Inflammatory macrophage (primary cell): ENCODE results near the gene PYROXD2.

ENCODE experiments used
- DNase-seq, 2 donors: peaks; one replicate each; pipeline ENCODE4 v3.0.0-alpha.2; 2020 to 2022
- total RNA-seq, 18 experiments: gene quantifications; one replicate each; lab custom pipeline; 2026; ENCODE audit warnings: mixed read lengths in 6 of 18, inconsistent platforms in 2 of 18; lab: John Stamatoyannopoulos, UW

PYROXD2 gene
- 0.06 to 0.48 (median 0.25) reads per million in 18 experiments for total RNA-seq

DNA sequence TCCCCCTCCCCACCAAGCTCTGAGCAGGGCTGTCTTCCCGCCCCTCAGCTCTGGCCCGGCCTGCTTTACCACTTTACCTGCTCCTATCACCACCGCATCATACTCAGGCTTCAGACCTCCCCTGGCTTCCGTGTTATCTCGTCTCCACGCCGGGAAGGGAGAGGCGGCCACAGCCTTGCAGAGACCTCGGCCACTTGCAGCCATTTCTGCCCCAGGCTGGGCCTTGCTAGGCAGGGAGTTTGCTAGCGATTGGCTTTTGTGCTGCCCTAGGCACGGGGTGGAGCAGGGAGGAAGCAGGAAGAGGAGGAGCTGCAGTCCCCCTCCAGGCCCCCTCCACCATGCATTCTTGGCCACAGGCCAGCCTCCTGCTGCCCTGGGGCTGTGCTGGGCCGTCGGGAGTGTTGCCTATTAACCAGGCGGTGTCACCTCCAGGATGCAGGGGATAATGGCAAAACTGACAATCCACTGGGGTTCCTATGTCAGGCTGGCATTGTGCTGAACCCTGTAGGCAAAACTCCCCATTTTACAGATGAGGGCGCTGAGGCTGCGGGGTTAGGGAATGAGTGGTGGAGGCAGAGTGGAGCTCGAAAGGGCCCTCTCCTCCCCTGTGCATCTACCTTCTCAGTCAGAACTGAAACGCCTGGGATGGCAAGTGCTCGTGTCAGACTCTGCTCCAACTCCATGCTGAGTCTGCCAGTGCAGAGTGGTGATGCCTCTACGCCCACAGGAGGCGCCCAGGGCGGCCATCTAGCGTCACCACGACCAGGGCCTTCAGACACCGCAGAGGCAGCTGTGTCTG lies at the start of gene PYROXD2:
PYROXD2 (minus strand) TSS at position 251 of the 799 bp plus-strand sequence; CDS start at position 204, 47 bp downstream.
- DNase-seq = no peak

DNA sequence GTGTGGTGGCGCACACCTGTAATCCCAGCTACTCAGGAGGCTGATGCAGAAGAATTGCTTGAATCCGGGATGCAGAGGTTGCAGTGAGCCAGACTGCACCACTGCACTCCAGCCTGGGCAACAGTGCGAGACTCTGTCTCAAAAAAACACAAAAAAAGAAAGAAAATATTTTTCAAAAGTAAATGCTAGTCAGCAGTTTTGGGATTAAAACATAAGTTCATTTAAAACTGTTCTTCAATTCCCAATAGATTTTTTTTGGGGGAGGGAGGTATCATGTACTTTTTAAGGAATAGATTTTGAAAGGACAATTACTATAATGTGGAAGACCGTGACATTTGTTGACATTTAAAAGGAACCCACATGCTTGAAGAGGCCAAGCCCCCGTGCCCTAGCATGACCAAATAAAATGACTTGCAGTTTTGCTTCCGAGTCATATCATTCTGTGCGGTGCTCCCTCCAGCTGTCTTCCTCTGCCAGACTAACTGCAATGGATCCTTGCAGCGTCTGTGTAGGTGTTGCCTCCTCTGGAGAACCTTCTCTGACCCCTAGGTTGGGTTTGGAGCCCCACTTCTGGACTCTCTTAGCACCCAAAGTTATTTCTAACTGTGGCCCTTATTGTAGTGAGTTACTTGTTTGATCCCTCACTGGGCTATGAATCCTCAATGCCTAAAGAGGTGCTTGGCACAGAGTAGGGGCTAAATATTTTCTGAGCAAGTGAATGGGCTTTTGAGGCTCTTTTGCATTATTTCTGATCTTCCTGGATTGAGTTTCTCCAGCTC lies 49.2 kb upstream of the PYROXD2 start:
- peak; percentile 24 to 59 for DNase-seq

DNA sequence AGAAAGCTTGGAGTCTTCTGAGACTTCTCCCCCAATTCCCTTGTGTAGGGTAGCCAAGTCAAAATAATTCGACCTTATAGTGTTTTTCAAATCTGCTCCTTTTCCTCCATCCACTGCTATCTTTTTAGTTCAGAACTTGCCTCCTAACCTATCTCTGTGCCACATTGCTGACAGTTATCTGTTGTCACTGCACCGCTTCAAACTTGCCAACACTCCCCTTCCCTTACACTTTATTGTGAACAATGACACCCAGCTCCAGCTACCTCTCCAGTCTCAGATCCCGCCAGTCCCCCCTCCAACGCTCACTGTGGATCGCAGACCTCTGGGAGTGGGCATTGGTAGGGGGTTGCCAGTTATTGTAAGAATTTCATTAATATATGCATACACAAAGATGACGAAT lies 48.0 kb upstream of the PYROXD2 start:
- no peak for DNase-seq

DNA sequence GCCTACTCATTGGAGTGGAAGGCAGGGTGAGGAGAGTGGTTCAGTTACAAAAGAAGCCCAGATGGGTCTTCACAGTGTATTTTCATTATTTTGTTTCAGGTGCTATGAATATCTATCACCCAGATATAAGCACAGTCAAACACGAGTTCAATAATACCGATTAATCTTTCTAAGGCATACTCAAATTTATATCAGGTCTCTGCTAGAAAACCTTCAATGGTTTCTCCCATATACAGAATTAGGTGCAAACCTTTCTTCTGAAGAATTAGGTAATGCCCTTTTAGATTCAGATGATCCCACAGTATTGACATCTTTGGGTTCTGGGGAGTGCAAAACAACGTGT lies 46.5 kb upstream of the PYROXD2 start:
- no peak for DNase-seq

DNA sequence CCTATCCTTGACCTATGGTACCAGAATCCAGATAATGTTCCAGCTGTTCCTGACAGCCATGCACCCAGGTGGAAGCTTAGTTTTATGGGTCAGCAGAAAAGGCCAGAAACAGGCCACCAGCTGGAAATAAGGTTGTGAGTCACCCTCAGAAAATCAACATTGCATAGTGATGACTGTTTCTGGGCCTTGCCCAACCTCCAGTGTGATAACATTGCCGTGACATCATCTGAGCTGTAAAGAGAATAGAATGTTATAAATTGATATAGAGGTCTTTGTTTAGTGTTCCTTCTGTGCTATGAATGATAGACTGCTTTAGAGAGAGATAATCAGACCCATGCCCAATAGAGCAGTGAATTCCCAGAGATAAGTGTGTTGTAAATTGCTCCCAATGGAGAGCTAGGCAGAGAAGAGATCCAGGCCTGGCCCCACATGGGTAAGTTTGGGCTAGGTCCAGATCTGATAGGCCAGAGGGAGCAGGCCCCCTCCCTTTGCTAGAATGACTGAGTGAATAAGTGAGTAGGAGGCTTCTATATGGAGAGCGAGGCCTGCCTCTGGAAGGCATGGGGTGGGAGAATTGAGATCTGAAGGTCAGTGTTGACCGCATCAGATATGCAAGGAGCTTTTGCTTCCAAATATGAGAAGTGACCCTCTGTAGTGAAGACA lies 46.0 kb upstream of the PYROXD2 start:
- peak; percentile 75 to 87 for DNase-seq

DNA sequence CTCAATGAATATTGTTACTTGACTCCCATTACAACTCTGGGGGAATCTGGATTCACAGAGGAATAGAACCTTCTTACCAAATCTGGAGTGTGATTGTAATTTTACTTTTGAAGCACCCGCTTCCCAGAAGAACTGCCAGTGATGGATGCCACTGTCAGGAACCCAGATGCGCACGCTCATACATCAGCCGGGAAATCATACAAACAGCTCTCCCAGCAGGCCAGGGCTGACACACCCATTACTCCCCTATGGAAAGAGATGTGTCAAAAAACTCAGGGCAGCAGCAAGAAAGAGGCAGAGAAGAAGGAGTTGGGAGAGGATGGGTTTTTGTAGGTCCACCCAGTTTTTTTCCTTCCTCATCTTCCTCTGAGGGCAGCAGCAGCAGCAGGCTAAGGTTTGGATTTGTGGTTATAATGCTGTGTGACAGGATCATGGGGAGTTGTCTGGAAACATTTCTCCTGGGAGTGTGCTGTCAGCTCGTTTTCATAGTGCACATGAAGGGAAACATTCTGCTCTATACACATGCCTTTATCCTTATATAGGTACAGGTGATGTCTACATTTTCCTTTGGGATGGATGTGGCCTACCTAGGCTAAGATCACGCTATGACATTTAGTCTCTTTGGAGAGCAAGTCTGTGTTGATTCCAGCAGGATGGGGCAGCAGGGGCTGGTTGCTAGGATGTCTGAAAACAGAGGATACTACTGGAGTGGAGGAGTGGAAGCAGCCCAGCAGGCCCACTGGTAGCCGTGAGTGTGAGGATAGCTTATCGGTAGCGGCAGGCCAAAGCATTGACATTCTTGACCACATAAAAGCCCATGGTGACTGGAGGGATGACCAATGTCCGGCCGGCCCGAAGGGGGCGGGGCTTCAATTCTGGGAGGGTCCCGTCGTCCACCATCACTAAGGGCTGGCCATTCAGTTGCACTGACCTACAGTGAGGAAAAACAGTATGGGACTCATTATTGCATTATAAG lies 44.1 kb upstream of the PYROXD2 start:
- no peak for DNase-seq

DNA sequence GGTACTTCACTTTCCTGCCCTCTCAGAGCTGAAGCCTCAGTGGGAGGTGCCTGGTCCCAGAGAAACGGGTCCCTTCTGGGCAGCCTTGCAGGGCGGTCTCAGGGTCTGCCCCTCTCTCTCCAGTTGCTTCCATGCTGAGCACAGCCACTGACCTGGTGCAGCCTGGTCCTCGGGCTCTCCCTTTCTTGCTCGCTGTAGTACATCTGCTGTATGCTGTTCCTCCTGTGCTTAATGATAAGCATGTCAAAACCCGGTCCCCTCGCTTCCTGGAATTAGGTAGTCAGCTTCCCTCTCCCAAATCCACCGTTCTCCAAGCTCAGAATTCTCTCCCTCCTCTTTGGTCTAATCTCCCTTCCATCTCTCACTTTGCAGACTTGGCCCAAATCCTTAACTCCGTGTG lies 42.7 kb upstream of the PYROXD2 start:
- DNase-seq = no peak

DNA sequence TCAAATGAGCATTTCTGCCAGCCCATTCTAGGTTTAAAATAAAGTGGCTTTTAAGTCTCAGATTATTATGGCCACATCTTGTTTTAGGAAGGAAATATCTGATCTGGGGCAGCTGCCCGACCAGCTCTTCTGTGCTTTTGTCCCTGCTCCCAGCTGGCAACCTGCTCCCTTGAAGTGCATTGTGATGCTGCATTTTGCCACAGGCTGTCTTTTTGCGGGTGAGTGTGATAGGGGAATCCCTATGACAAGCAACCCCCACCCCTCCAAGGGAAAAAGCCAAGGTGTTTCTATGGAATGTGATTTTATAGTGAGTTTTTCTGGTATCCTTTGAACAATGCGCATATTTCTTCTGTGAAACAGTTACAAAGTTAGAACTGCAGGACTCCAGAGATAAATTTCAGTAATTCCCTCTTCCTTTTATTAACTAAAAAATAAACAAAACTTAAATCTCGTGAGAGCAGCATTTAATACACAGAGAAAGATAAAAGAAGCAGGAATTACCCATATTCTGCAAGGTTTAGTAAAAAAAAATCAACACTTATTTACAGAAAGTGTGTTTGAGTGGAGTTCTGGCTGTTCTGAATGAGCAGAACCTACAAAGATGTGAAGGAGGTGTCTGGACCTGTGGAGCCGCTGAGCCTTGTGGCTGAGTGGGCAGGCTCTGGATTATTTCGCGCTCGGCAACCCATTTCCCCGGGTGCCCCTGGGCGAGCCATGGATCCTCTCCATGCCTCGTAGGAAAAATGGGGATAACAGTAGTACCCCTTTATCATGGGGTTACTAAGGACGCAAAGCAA lies 41.9 kb upstream of the PYROXD2 start:
- no peak for DNase-seq

DNA sequence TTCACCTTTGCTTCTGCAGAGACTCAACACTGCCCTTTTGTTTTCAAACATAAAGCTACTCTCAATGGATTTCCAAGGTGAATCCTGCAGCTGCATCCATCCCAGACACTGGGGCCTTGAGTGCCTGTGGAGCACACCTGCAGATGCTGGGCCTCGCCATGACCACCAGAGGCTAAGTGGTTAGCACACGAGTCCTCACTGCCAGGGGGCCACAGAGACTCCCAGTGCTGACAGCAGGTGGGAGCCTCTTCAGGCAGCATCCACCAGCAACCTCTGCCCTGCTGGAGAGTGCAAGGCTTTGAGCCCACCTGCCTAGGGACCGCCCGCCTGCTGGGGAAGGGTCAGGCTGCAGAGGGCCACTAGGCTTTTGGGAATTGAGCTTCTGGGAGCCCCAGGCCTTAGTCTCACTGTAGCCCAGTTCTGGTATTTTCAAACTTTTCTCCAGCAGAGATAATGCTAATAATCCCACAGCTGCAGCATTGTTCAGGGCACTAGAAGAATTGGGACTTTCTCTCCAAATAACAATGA lies 41.1 kb upstream of the PYROXD2 start:
- DNase-seq = no peak

DNA sequence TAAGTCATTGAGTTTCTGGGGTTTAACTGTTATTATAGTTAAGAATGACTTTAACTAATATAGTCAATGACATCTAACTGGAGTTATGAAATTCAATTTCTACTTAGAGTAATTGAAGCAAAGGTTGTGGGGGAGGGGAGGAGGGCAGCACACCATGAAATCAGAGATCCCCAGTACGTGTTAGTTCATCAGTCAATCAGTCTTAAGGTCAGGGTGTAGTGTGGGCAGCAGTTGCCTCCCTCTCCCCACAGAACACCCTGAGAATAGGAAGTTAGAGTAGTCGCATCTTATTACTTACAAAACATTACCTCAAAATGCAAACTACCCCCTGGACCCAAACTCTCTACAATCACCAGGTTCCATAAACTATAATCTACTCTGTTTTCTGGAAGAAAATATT lies 38.7 kb upstream of the PYROXD2 start:
- DNase-seq = peak in 1 of 2 donors; percentile 53

DNA sequence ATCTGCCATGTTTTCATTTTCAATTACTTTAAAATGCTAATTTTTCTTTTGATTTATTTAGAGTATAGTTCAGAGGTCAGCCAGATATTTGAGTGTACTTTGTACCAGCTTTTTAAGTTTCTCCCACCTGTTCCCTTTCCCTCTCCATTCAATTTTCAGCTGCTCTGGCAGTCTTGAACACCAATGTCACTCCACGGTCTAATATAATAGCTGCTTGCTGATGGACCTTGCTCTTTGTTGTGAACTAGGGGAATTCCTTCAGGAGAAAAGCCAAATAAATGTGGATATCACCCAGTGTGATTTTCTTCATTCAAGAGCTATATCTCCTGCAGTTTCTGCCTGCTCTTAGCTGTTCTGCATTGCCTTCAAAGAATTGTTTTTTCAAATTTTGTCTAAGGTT lies 35.6 kb upstream of the PYROXD2 start:
- DNase-seq = no peak

DNA sequence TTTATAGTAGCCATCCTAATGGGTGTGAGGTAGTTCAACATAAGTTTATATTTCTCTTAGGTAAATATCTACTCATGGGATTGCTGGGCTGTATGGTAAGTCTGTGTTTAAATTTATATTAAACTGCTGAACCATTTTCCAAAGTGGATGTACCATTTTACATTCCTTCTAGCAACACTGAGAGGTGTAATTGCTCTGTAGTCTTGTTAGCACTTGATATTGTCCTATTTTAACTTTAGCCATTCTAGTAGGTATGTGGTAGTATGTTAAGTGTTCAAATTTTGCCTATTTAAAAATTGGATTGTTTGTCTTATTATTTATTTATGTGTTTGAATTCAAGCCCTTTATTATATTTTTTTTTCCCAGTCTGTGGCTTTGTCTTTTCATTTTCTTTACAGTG lies 34.3 kb upstream of the PYROXD2 start:
- DNase-seq = no peak

DNA sequence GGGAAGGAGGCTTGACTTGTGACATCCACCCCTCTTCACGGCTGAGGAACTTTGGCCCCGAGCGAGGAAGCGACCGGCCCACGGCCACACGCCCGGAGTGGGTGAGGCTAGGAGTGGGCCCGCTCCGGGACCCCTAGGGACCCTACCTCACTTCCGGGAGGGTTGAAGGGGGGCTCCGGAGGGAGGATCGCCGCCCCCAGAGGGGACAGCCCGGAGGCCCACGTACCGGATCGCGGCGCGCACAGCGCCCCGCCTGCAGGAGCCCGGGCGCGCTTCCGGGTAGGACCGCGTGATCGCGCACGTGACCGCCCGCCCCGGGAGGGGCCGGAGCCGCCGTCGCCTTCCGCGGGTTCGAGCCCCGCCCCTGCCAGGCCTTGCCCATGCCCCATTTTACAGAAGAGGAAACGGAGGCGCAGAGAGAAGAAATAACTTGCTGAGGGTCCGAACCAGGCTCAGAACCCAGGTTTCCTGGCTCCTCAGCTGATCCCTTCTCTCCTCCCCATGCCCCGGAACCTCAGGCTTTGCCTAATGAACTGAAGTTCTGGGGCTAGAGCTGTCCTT lies 31.8 kb upstream of the PYROXD2 start, which contains the start of gene HPS1:
HPS1 (minus strand) TSS at position 275 of the 561 bp plus-strand sequence. CDS start 3,695 bp downstream, outside the sequence.
- DNase-seq = peak; percentile 74 to 91

DNA sequence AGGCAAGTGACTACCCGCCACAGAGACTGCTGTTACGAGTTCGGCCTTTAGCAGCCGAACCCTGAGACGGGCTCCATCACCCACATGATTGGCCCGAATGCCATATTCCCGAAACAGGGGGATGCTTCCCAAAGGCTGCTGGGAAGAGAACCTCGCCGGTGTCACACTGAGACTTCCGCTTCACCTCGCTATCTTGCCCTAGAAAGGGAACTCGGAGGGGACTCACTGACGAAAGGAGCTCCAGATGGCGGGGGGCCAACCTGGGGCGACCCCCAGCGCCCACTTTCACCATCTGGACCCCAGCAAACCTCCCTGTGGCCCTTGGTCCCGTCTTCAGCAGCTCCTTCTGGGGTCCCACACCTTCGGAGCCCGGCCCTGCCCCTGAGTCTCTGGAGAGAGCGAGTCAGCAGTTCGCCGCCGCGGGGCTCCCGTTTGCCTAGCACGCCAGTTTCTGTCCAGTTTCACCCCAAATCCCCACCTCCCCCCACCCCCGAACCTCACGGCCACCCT lies 31.2 kb upstream of the PYROXD2 start:
- DNase-seq = peak; percentile 44 to 64

DNA sequence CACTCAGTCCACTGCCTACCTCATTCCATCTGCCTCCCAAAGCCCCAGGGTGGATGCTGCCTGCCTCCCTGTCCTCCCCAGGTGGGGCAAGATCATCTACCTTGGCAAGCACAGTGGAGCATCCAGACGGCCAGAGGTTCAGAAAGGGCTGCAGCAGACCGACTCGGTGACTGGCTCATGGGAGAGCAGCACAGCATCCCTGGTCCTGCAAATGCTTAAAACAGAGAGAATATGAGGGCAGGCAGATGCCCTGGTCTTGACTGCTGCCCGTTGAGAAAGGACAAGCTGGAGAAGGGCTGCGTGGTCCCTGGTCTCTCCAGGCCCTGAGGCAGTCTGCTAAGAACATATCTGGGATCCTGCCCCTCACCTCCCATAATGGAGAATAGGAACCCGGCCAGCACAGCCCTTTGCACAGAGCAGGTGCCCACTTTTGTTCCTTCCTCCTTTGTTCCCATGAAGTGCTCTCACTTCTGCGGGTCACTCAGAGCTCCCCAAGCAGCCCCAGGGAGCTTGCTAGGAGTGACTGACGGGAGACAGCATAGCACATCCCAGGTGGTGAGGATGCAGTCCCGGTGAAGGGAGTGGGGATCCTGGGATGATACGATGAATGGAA lies 30.3 kb upstream of the PYROXD2 start:
- DNase-seq = no peak

DNA sequence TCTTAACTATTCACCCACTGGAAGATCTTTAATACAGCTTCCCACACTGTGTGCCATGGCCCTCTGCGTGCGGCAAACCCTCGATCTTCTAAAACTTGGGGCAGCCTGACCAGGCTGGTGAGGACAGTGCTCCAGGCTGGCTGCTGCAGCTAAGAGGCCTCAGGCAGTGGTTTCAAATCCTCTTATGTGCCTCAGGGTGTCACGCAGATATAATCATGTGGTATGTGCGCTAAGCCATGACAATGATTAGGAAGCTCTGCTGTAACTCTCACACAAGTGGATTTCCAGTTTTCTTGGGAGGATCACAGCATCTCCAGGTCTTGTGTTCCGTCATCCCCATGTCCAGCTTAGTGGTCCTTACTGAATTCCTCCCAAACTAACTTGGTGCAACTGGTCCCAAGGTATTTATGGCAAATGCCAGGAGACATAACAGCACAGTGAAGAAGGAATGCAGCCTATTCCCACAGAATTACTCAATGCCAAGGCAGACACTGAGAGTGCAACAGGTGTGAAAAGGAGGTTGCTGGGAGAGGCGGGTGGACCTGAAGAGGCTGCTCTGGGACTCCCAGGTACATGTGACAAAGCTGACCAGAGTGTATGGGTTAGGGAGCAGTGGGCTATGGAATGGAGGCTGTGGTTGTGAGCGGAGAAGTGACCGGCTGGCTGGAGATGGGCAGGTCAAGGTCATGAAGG lies 29.5 kb upstream of the PYROXD2 start:
- peak; percentile 69 to 91 for DNase-seq

DNA sequence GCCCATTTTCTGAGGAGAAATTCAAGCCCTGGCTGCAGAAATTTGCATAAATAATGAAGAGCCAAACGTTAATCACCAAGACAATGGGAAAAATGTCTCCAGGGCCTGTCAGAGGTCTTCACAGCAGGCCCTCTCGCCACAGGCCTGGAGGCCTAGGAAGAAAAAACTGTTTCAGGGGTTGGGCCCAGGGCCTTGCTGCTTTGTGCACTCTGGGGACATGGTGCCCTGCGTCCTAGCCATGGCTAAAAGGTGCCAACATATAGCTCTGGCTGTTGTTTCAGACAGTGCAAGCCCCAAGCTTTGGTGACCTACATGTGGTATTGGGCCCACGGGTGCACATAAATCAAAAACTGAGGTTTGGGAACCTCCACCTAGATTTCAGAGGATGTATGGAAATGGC lies 23.7 kb upstream of the PYROXD2 start:
- DNase-seq = no peak

DNA sequence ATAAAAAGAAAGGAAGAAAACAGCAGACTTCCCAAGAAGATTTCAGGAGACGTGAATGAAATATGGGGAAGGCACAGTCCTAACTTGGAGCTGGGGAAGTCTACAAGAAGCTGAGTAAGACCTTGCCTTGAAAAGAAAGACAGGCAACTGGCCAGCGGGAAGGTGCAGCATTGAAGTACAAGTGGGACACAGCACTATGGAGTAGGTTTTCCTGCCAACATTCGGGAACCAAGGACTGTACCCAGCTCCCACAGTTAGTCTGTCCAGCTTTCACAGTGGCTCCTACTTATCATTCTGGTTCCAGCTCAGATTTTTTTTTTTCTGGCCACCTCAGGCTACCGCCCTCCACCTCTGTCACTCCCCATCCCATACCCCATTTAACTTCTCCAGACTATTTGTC lies 21.7 kb upstream of the PYROXD2 start:
- no peak for DNase-seq

DNA sequence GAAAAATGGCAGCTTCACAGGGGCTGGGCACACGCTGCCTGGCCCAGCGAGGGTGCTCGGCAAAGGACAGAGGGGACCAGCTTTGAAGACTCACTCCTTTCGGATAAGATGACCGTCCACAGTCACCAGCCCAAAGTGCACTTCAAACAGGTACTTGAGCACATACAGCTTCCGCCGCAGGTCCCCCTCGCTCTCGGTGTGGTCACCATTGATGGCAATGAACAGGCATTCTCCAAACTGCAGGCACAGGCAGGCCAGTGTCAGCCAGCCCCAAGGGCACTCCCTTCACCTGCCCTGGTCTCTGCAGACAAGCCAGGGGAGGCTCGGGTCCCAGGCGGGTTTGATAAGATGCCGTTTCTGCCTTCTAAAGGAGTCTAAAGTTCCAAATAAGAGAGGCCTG lies 20.2 kb upstream of the PYROXD2 start:
- no peak for DNase-seq
